Measurements from ENCODE around the gene ARHGAP15.

Gene ARHGAP15

DNA sequence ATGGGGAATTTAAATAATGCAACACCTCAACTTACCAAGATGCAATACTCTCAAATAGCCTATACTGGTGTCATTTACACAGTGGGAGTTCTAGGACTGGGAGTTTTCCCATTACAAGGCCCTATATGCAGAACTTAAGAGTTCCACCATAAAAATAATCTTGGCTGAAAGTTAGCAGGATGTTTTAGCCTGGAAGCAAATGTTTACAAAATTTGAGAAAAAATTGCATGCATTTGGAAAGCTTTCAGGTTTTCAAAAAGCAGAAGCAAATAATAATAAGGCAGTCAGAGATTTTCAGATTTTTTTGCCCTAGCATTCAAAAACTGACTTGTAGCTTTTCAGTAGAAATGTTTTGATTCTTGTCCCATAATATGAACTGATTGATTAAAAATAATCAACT, 397.3 kb downstream of the ARHGAP15 start:
- H3K9ac ChIP-seq (ENCODE audit: low read length), result no peak overlapping the region
- H3K4me3 ChIP-seq (ENCODE audit: low read depth, low read length, poor library complexity, severe bottlenecking), result no peak overlapping the region
- no peaks in the 10 kb centered on the region for H3K79me2 ChIP-seq (ENCODE audit: insufficient read depth, low read length)
- no peaks in the 10 kb centered on the region for H3K4me1 ChIP-seq (ENCODE audit: insufficient read depth, low read length, severe bottlenecking)
- H4K20me1 ChIP-seq (ENCODE audit: insufficient read depth, low read length), result no peaks in the 10 kb centered on the region
- no peak overlapping the region for H3K27ac ChIP-seq (ENCODE audit: low read depth, low read length, poor library complexity, severe bottlenecking)
- no peak overlapping the region for H2AFZ ChIP-seq (ENCODE audit: low read length)
- no peaks in the 10 kb centered on the region for H3K27me3 ChIP-seq (ENCODE audit: insufficient read depth, low read length)
- H3K9me2 ChIP-seq (ENCODE audit: low read depth, low read length), result no peaks in the 10 kb centered on the region
- H3K9me3 ChIP-seq (ENCODE audit: low read length), result no peaks in the 10 kb centered on the region
- peaks cover 23% of the 10 kb centered on the region; the same call in 1 of the 2 replicates for H3K36me3 ChIP-seq (ENCODE audit: insufficient read depth, low read length)
- TF ChIP-seq, protein P1, sequence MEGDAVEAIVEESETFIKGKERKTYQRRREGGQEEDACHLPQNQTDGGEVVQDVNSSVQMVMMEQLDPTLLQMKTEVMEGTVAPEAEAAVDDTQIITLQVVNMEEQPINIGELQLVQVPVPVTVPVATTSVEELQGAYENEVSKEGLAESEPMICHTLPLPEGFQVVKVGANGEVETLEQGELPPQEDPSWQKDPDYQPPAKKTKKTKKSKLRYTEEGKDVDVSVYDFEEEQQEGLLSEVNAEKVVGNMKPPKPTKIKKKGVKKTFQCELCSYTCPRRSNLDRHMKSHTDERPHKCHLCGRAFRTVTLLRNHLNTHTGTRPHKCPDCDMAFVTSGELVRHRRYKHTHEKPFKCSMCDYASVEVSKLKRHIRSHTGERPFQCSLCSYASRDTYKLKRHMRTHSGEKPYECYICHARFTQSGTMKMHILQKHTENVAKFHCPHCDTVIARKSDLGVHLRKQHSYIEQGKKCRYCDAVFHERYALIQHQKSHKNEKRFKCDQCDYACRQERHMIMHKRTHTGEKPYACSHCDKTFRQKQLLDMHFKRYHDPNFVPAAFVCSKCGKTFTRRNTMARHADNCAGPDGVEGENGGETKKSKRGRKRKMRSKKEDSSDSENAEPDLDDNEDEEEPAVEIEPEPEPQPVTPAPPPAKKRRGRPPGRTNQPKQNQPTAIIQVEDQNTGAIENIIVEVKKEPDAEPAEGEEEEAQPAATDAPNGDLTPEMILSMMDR (IDR thresholded peaks at IDR 0.05; ENCODE audit: low read length), result no peak
- TF ChIP-seq EZH2 (IDR thresholded peaks at IDR 0.05; ENCODE audit: borderline replicate concordance, low read length), result no peak
- no peak overlapping the region for H3K4me2 ChIP-seq (ENCODE audit: low read length)
- 0 out of 2 replicates have a peak, but pooled peaks cover 2% of the 10 kb centered on the region for H3F3A ChIP-seq (ENCODE audit: insufficient read depth, low read length)

DNA sequence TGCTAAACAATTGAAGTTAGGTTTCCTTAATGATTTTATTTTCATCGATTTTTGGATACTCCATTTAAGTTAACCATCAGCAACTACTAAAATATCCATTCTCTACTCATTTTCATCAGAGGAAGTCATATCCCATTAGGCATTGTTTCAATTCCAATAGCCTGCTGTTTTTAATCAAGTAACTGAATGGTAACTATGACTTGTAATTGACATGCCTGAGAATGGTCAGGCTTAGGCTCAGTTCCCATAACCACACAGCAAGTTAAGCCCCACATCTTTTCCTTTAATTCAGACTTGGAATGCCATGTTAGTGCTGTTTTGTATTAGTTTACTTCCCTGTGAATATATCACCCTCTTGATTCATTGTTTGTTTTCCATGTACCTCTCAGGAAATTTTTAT, 398.8 kb downstream of the ARHGAP15 start:
- no peaks in the 10 kb centered on the region for H3K9me3 ChIP-seq (ENCODE audit: low read length)
- H3K9ac ChIP-seq (ENCODE audit: low read length), result no peak overlapping the region
- H3K27me3 ChIP-seq (ENCODE audit: insufficient read depth, low read length), result no peaks in the 10 kb centered on the region
- H3K36me3 ChIP-seq (ENCODE audit: insufficient read depth, low read length), result peaks cover 10% of the 10 kb centered on the region; the same call in 1 of the 2 replicates
- no peaks in the 10 kb centered on the region for H3K4me1 ChIP-seq (ENCODE audit: insufficient read depth, low read length, severe bottlenecking)
- H2AFZ ChIP-seq (ENCODE audit: low read length), result no peak overlapping the region
- no peaks in the 10 kb centered on the region for H4K20me1 ChIP-seq (ENCODE audit: insufficient read depth, low read length)
- H3K79me2 ChIP-seq (ENCODE audit: insufficient read depth, low read length), result no peaks in the 10 kb centered on the region
- TF ChIP-seq EZH2 (IDR thresholded peaks at IDR 0.05; ENCODE audit: borderline replicate concordance, low read length), result no peak
- TF ChIP-seq, protein P1 (IDR thresholded peaks at IDR 0.05; ENCODE audit: low read length), result no peak
- no peak overlapping the region for H3K4me3 ChIP-seq (ENCODE audit: low read depth, low read length, poor library complexity, severe bottlenecking)
- H3F3A ChIP-seq (ENCODE audit: insufficient read depth, low read length), result 0 out of 2 replicates have a peak, but pooled peaks cover 2% of the 10 kb centered on the region
- H3K9me2 ChIP-seq (ENCODE audit: low read depth, low read length), result no peaks in the 10 kb centered on the region
- no peak overlapping the region for H3K4me2 ChIP-seq (ENCODE audit: low read length)
- no peak overlapping the region for H3K27ac ChIP-seq (ENCODE audit: low read depth, low read length, poor library complexity, severe bottlenecking)

DNA sequence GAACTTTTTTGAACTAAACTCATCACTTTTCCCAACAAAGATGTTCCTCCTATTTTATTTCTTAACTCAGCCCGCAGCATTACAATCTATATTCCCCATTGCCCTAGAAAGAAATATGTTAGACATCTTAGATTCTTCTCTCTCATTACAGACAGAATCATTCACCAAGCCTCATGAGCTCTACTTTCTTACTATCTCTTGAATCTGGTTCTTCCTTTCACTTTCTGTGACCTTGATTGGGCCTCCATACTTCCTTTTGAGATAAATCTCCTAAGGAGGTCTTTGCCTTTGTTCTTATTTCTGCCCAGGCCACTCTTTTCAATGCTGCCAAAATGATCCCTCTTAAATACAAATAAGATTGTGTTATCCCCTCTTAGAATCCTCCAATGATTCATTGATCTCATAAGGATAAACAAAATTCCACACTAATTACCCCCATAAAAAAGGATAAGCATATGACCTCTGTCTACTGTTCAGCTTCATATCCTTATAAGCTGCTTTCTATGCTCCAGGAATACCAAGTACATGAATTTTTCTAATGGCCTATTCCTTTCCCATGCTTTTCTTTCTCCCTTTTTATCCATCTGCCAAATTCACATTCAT, 400.0 kb downstream of the ARHGAP15 start:
- H2AFZ ChIP-seq (ENCODE audit: low read length), result no peak overlapping the region
- 0 out of 2 replicates have a peak, but pooled peaks cover 2% of the 10 kb centered on the region for H3F3A ChIP-seq (ENCODE audit: insufficient read depth, low read length)
- H3K9me3 ChIP-seq (ENCODE audit: low read length), result no peaks in the 10 kb centered on the region
- peaks cover 12% of the 10 kb centered on the region; the same call in 1 of the 2 replicates for H3K36me3 ChIP-seq (ENCODE audit: insufficient read depth, low read length)
- H3K4me1 ChIP-seq (ENCODE audit: insufficient read depth, low read length, severe bottlenecking), result no peaks in the 10 kb centered on the region
- H3K27me3 ChIP-seq (ENCODE audit: insufficient read depth, low read length), result no peaks in the 10 kb centered on the region
- H3K27ac ChIP-seq (ENCODE audit: low read depth, low read length, poor library complexity, severe bottlenecking), result no peak overlapping the region
- TF ChIP-seq, protein P1 (IDR thresholded peaks at IDR 0.05; ENCODE audit: low read length), result no peak
- no peak for TF ChIP-seq EZH2 (IDR thresholded peaks at IDR 0.05; ENCODE audit: borderline replicate concordance, low read length)
- H3K9ac ChIP-seq (ENCODE audit: low read length), result no peak overlapping the region
- H3K4me3 ChIP-seq (ENCODE audit: low read depth, low read length, poor library complexity, severe bottlenecking), result no peak overlapping the region
- H3K9me2 ChIP-seq (ENCODE audit: low read depth, low read length), result no peaks in the 10 kb centered on the region
- no peaks in the 10 kb centered on the region for H4K20me1 ChIP-seq (ENCODE audit: insufficient read depth, low read length)
- no peaks in the 10 kb centered on the region for H3K79me2 ChIP-seq (ENCODE audit: insufficient read depth, low read length)
- no peak overlapping the region for H3K4me2 ChIP-seq (ENCODE audit: low read length)
